Keratinocyte (primary cell): Measurements from ENCODE around the gene CEP57L1. TPM values are rescaled to one million over a fixed set of nuclear protein-coding genes. Genes with fewer than 3 reads are reported as not detected.
"Not testable (repeated sequence)": the region's sequence is repeated elsewhere in the genome, so short reads cannot be mapped to it uniquely, and the experiment has no call there.

ENCODE experiments used
- DNase-seq: peaks from one replicate; pipeline ENCODE4 v3.0.0-alpha.2; 2011; ENCODE audit warnings: low read depth, missing footprints, low spot score
- FAIRE-seq: peaks from 2 replicates; lab custom pipeline; 2011; peaks lifted over from hg19 to GRCh38; lab: Jason Lieb, UNC
- H2AFZ ChIP-seq: 2 replicates; pipeline ENCODE4 v1.6.0; 2012; ENCODE audit warnings: low read length, control low read depth, inconsistent platforms; ENCODE audit not compliant: control insufficient read depth
- H3K27ac ChIP-seq: 2 replicates; pipeline ENCODE4 v1.5.1; 2011; ENCODE audit warnings: low read length; ENCODE audit not compliant: control insufficient read depth, insufficient read depth
- H3K27me3 ChIP-seq: 3 replicates; pipeline ENCODE4 v1.6.0; 2011; ENCODE audit warnings: low read length; ENCODE audit not compliant: control insufficient read depth, insufficient read depth; ENCODE audit errors: extremely low read depth
- H3K36me3 ChIP-seq, 2 experiments: 2 replicates in 1 of 2; 3 replicates in 1 of 2; pipeline ENCODE4 v1.5.1; 2011; ENCODE audit warnings: low read length in 2 of 2, mild to moderate bottlenecking in 1 of 2; ENCODE audit not compliant: control insufficient read depth in 2 of 2, insufficient read depth in 2 of 2; ENCODE audit errors: extremely low read depth in 1 of 2
- H3K4me1 ChIP-seq: 3 replicates; pipeline ENCODE4 v1.5.1; 2011; ENCODE audit warnings: low read length; ENCODE audit not compliant: control insufficient read depth, insufficient read depth; ENCODE audit errors: extremely low read depth
- H3K4me2 ChIP-seq: 3 replicates; pipeline ENCODE4 v1.6.0; 2011; ENCODE audit warnings: low read depth, low read length; ENCODE audit not compliant: control insufficient read depth, insufficient read depth; ENCODE audit errors: extremely low read depth
- H3K4me3 ChIP-seq, 3 experiments: fragments of 200-600 bp in 1 of 3; sonication (generic) in 1 of 3; 2 replicates in 2 of 3; 3 replicates in 1 of 3; pipeline ENCODE4 v1.5.1; 2011 to 2016; ENCODE audit warnings: low read length in 3 of 3, mild to moderate bottlenecking in 3 of 3, control low read depth in 2 of 3, inconsistent platforms in 1 of 3, low read depth in 1 of 3, mixed read lengths in 1 of 3, mixed run types in 1 of 3, moderate library complexity in 1 of 3; ENCODE audit not compliant: control insufficient read depth in 2 of 3, insufficient read depth in 2 of 3; ENCODE audit errors: extremely low read depth in 1 of 3
- H3K79me2 ChIP-seq: 2 replicates; pipeline ENCODE4 v1.6.0; 2012; ENCODE audit warnings: low read length; ENCODE audit not compliant: control insufficient read depth, insufficient read depth
- H3K9ac ChIP-seq: 3 replicates; pipeline ENCODE4 v1.6.0; 2011; ENCODE audit warnings: low read length; ENCODE audit not compliant: control insufficient read depth, insufficient read depth; ENCODE audit errors: extremely low read depth
- H3K9me1 ChIP-seq: 3 replicates; pipeline ENCODE4 v1.6.0; 2011; ENCODE audit warnings: low read length; ENCODE audit not compliant: control insufficient read depth, insufficient read depth; ENCODE audit errors: extremely low read depth
- H3K9me3 ChIP-seq: 2 replicates; pipeline ENCODE4 v1.5.1; 2012; ENCODE audit warnings: low read depth, low read length; ENCODE audit not compliant: control insufficient read depth
- H4K20me1 ChIP-seq: 3 replicates; pipeline ENCODE4 v1.6.0; 2011; ENCODE audit warnings: low read length; ENCODE audit not compliant: control insufficient read depth, insufficient read depth; ENCODE audit errors: extremely low read depth
- CTCF ChIP-seq, 3 experiments: IDR thresholded peaks in 1 of 3; conservative IDR thresholded peaks in 1 of 3; optimal IDR thresholded peaks in 1 of 3; 2 replicates in 2 of 3; 3 replicates in 1 of 3; pipeline versions ENCODE3 to v1.5.1; 2011; ENCODE audit warnings: low read length in 3 of 3, mild to moderate bottlenecking in 3 of 3, moderate library complexity in 2 of 3, control low read depth in 1 of 3, inconsistent platforms in 1 of 3; ENCODE audit not compliant: insufficient read depth in 2 of 3; ENCODE audit errors: extremely low read depth in 1 of 3
- EZH2 ChIP-seq: IDR thresholded peaks from one replicate; pipeline ENCODE4 v1.6.1; 2012; ENCODE audit warnings: inconsistent platforms, mild to moderate bottlenecking, low read length, moderate library complexity
- dilution Hi-C: fragments of 300-500 bp; cut with MboI; formaldehyde crosslinking; loops from one replicate; pipeline ENCODE4 v1.7.0; 2020; ENCODE audit warnings: low sequenced_read_pairs; ENCODE audit not compliant: extremely low pct_ligation_motif_present
- polyA plus RNA-seq, 5 experiments: library from polyadenylated mRNA; depleted of rRNA in 3 of 5; stranded (reverse) in 3 of 5; stranded (forward) in 1 of 5; unstranded in 1 of 5; fragments of >200 nt; gene quantifications; 1 replicate in 1 of 5; 2 replicates in 3 of 5; 3 replicates in 1 of 5; pipeline versions ENCODE4 v1.2.1 to v1.2.3, GENCODE V29; 2011 to 2012; ENCODE audit warnings: missing spikeins in 2 of 5, low read depth in 1 of 5, low replicate concordance in 1 of 5

The CEP57L1 gene
- polyA plus RNA-seq, 1 donor (not counting 4 experiments of a cell fraction or from before 2014, with no cell fraction given) = 14.2 TPM

- no peaks in the 10 kb centered on the region for H3K36me3 ChIP-seq
- no peaks in the 10 kb centered on the region for H3K27me3 ChIP-seq
- no peak overlapping the region for H2AFZ ChIP-seq
- DNase-seq (no peak), FAIRE-seq (peak; percentile 29)
- TF ChIP-seq EZH2 (no peak), CTCF (optimal IDR thresholded peaks at IDR 0.05 in 1 of 3, IDR thresholded peaks at IDR 0.05 in 1 of 3, conservative IDR thresholded peaks at IDR 0.05 in 1 of 3; ENCODE audit: extremely low read depth in 1 of 3, insufficient read depth in 2 of 3, low read length in 3 of 3) (peak in 1 of 3 experiments; percentile 24)
- H4K20me1 ChIP-seq = no peaks in the 10 kb centered on the region
- H3K79me2 ChIP-seq = no peaks in the 10 kb centered on the region
- no peak overlapping the region for H3K9ac ChIP-seq
- dilution Hi-C loops = no loop called here
- no peak overlapping the region for H3K4me2 ChIP-seq
- no peak overlapping the region for H3K27ac ChIP-seq
- H3K4me3 ChIP-seq = no peak overlapping the region
- H3K9me1 ChIP-seq = no peaks in the 10 kb centered on the region
- H3K4me1 ChIP-seq = no peaks in the 10 kb centered on the region
- no peaks in the 10 kb centered on the region for H3K9me3 ChIP-seq
These were observed 13.1 kb upstream of the CEP57L1 start for GRCh38 chr6:109082188-109082577.

- TF ChIP-seq CTCF (optimal IDR thresholded peaks at IDR 0.05 in 1 of 3, IDR thresholded peaks at IDR 0.05 in 1 of 3, conservative IDR thresholded peaks at IDR 0.05 in 1 of 3; ENCODE audit: extremely low read depth in 1 of 3, insufficient read depth in 2 of 3, low read length in 3 of 3) = no peak
- no peak for TF ChIP-seq EZH2
- Histone ChIP-seq H3K79me2 (no peaks in the 10 kb centered on the region), H3K9ac (no peak overlapping the region), H3K27ac (no peak overlapping the region), H3K4me1 (no peaks in the 10 kb centered on the region), H4K20me1 (no peaks in the 10 kb centered on the region), H3K36me3 (no peaks in the 10 kb centered on the region), H3K9me3 (no peaks in the 10 kb centered on the region), H3K27me3 (no peaks in the 10 kb centered on the region), H3K4me3 (no peak overlapping the region), H3K4me2 (no peak overlapping the region), H3K9me1 (no peaks in the 10 kb centered on the region), H2AFZ (no peak overlapping the region)
- DNase-seq (no peak), FAIRE-seq (no peak)
- dilution Hi-C loops = no loop called here
These were observed 11.7 kb upstream of the CEP57L1 start for GRCh38 chr6:109083657-109084056.

- H2AFZ ChIP-seq, H4K20me1 ChIP-seq, H3K4me3 ChIP-seq, dilution Hi-C loops, DNase-seq, H3K9me1 ChIP-seq, H3K27me3 ChIP-seq, H3K79me2 ChIP-seq, H3K4me2 ChIP-seq, H3K4me1 ChIP-seq, H3K9ac ChIP-seq, H3K27ac ChIP-seq, FAIRE-seq, H3K9me3 ChIP-seq, H3K36me3 ChIP-seq: not testable (repeated sequence)
These were observed 11.2 kb upstream of the CEP57L1 start for GRCh38 chr6:109084146-109084545.
